Ovary (tissue), 9 donors: ENCODE measurements around the gene RNF175. TPM values are rescaled to one million over a fixed set of nuclear protein-coding genes. Genes with fewer than 3 reads are reported as not detected.

Experiments used
- DNase-seq, 5 donors: peaks; one replicate each; pipeline ENCODE4 v3.0.0-alpha.2; 2019 to 2020
- H3K27ac ChIP-seq, 2 donors: fragments of 200-600 bp; one replicate each; pipeline versions ENCODE4 v1.5.1 to v1.8.0; 2019 to 2022
- H3K27me3 ChIP-seq: fragments of 200-600 bp; one replicate; pipeline ENCODE4 v1.8.0; 2022
- H3K36me3 ChIP-seq: fragments of 200-600 bp; sonication (generic); one replicate; pipeline ENCODE4 v1.5.1; 2019
- H3K4me1 ChIP-seq: one replicate; pipeline ENCODE4 v1.8.1; 2013; ENCODE audit warnings: mild to moderate bottlenecking, moderate library complexity; ENCODE audit not compliant: insufficient read depth
- H3K4me3 ChIP-seq: fragments of 200-600 bp; sonication (generic); one replicate; pipeline ENCODE4 v1.5.1; 2017
- H3K9me3 ChIP-seq, 2 donors: fragments of 200-600 bp in 1 of 2; sonication (generic) in 1 of 2; one replicate each; pipeline versions ENCODE4 v1.5.1 to v1.8.1; 2013 to 2019; ENCODE audit warnings: mild to moderate bottlenecking in 1 of 2, moderate library complexity in 1 of 2
- EP300 ChIP-seq: sonication (generic); formaldehyde crosslinking; IDR thresholded peaks from one replicate; pipeline ENCODE4 v1.6.1; 2017; ENCODE audit warnings: antibody characterized with exemption
- POLR2A ChIP-seq: fragments of 450-650 bp; IDR thresholded peaks from one replicate; pipeline ENCODE4 v1.6.1; 2017; ENCODE audit warnings: antibody characterized with exemption, mild to moderate bottlenecking, moderate library complexity
- WGBS, 3 donors: extraction: QIAGEN DNeasy Blood & Tissue Kit in 1 of 3; methylation state at CpG; one replicate each; pipeline versions ENCODE4 v1.1.5 to v1.1.7; 2013 to 2017; 5-methylcytosine and 5-hydroxymethylcytosine counted together
- intact Hi-C, 4 donors: fragments of 100-400 bp; cut with DNase I; formaldehyde crosslinking; loops; one replicate each; pipeline versions ENCODE4 v1.11.0 to v1.15.1; 2022 to 2023
- polyA plus RNA-seq, 2 donors: library from polyadenylated mRNA; stranded (reverse); fragments of 200-250 nt in 1 of 2; fragments of 350-450 nt in 1 of 2; fragmentation: Illumina TruSeq in 1 of 2; extraction: RNeasy Lipid Tissue Mini Kit (QIAGEN cat#74804) in 1 of 2; gene quantifications; one replicate each; pipeline ENCODE4 v1.2.3, GENCODE V29; 2013 to 2014
- total RNA-seq, 7 donors: library from RNA; depleted of rRNA in 2 of 7; stranded (reverse); fragments of >200 nt in 2 of 7; fragmentation: NEBNext Ultra II Directional in 3 of 7; extraction: Animal tissue kit (Norgen Biotek cat#: 25700) in 3 of 7; gene quantifications; one replicate each; pipeline versions ENCODE4 v1.1.0 to v1.2.4, GENCODE V29; 2016 to 2023
- TF ChIP-seq, protein P1 (sequence below), 3 donors: fragments of 450-650 bp in 2 of 3; fragments of 200-600 bp in 1 of 3; IDR thresholded peaks; one replicate each; pipeline versions ENCODE4 v1.5.1 to v1.8.0; 2016 to 2022; ENCODE audit warnings: antibody characterized with exemption in 3 of 3, mild to moderate bottlenecking in 1 of 3
- donor health status: DM: no; HTN: no; CAD: no; lungs with moderate emphysema.
- donor health status: DM: no; HTN: no; CAD: no.
- donor health status: Bipolar disorder and iron deficiency.
- donor health status: DM: yes; HTN: yes; CAD: no.
- donor health status: DM: no; HTN: no; CAD: no.
- donor health status: DM: yes; HTN: yes; CAD: no.

RNF175 gene
- total and polyA plus RNA-seq, 9 donors, result 0.07 to 0.20 TPM; not detected in 7

DNA sequence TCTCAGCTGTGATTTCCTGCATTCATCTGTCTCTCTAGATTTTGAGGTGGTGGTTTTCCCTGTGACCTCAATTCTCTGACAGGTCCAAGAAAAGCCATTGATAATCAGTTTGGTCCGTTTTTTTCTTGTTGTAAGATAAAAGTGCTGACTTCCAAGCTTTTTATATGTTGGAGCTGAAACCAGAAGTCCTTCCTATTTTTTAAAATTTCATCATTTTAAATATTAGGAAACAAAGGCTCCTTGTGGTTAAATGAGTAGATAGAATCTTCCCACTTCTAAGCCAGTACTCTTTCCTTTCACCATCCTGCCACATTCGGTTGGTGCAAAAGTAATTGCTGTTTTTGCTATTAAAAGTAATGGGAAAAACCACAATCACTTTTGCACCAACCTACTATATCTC lies 18.3 kb downstream of the RNF175 start:
- no peak overlapping the region for H3K4me3 ChIP-seq
- DNase-seq, result no peak
- no peaks in the 10 kb centered on the region for H3K36me3 ChIP-seq
- WGBS, 3 donors, result 67 to 72% (median 71%) methylated on average over 2 of the region's 2 CpGs
- no peaks in the 10 kb centered on the region for H3K27me3 ChIP-seq
- no peak overlapping the region for H3K27ac ChIP-seq
- TF ChIP-seq EP300, result no peak
- no peaks in the 10 kb centered on the region for H3K9me3 ChIP-seq
- intact Hi-C loops, result no loop called here
- no peaks in the 10 kb centered on the region for H3K4me1 ChIP-seq

DNA sequence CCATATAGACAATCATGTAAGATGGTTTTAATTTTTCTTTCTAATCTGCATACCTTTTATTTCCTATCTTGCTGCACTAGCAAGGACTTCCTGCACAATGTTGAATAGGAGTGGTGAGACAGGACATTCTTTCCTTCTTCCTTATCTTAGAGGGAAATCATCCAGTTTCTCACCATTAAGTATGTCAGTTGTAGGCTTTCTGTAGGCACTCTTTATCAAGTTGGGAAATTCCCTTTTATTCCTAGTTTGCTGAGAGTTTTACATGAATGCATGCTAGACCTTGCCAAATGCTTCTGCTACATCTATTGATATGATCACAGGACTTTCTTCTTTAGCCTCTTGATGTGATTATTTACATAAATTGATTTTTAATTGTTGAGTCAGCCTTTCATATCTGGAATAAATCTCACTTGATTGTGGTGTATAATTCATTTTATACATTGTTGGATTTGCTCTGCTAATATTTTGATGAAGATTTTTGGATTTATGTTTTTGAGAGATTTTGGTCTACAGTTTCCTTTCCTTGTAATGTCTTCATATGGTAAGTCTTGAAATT lies 23.8 kb downstream of the RNF175 start:
- Histone ChIP-seq H3K4me1 (no peaks in the 10 kb centered on the region), H3K36me3 (no peaks in the 10 kb centered on the region), H3K4me3 (no peak overlapping the region), H3K27ac (no peak overlapping the region), H3K27me3 (no peaks in the 10 kb centered on the region), H3K9me3 (no peaks in the 10 kb centered on the region)
- intact Hi-C loops, result no loop called here
- no peak for DNase-seq
- TF ChIP-seq POLR2A (no peak), EP300 (no peak)
- TF ChIP-seq, protein P1, sequence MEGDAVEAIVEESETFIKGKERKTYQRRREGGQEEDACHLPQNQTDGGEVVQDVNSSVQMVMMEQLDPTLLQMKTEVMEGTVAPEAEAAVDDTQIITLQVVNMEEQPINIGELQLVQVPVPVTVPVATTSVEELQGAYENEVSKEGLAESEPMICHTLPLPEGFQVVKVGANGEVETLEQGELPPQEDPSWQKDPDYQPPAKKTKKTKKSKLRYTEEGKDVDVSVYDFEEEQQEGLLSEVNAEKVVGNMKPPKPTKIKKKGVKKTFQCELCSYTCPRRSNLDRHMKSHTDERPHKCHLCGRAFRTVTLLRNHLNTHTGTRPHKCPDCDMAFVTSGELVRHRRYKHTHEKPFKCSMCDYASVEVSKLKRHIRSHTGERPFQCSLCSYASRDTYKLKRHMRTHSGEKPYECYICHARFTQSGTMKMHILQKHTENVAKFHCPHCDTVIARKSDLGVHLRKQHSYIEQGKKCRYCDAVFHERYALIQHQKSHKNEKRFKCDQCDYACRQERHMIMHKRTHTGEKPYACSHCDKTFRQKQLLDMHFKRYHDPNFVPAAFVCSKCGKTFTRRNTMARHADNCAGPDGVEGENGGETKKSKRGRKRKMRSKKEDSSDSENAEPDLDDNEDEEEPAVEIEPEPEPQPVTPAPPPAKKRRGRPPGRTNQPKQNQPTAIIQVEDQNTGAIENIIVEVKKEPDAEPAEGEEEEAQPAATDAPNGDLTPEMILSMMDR (IDR thresholded peaks at IDR 0.05), result no peak

DNA sequence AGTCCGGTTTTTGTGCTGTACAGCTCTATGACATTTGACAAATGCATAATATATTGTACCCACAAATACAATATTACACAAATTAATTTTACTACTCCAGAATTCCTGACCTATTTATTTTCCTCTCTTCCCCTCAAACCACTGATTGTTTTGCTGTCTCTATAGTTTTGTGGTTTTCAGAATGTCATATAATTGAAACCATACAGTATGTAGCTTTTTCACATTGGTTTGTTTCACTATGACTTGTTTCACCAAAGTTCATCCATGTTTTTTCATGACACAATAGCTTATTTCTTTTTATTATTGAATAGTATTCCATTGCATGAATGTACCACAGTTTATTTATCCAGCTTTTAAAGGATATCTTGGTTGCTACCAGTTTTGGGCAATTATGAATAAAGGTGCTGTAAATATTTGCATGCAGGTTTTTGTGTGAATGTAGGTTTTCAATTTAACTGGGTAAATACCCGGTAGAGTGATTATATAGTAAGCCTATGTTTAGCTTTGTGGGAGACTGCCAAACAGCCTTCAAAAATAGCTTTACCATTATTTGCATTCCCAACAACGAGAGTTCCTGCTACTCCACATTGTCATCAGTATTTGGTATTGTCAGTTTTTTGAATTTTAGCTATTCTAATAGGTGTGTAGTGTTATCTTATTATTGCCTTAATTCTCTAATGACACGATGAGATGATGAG lies 25.9 kb downstream of the RNF175 start:
- DNase-seq, result no peak
- intact Hi-C loops, result no loop called here
- Histone ChIP-seq H3K27me3 (no peaks in the 10 kb centered on the region), H3K9me3 (no peaks in the 10 kb centered on the region), H3K27ac (no peak overlapping the region), H3K36me3 (no peaks in the 10 kb centered on the region), H3K4me3 (no peak overlapping the region), H3K4me1 (no peaks in the 10 kb centered on the region)
- TF ChIP-seq EP300 (no peak), POLR2A (no peak)
- TF ChIP-seq, protein P1 (IDR thresholded peaks at IDR 0.05), result no peak
- 67 to 83% (median 80%) methylated on average over 4 of the region's 4 CpGs for WGBS, 3 donors

DNA sequence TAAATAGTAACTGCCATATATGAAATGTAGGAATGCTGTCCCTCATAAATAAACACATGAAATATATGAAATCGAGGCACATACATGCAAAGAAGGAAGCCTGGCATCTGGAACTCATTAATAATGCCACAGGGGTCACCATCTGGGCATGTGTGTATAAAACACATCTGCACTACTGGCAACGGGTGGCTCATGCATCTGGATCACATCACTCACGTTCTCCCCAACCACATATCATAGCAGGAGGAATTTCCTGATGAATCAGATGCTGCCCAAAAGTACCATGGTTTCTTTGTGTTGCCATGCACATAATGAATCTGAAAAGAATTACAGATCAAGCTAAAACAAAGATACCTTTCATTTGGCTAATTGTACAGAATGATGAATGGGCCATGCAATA lies 28.6 kb downstream of the RNF175 start:
- no peak overlapping the region for H3K4me3 ChIP-seq
- H3K27me3 ChIP-seq, result no peaks in the 10 kb centered on the region
- 9 to 15% (median 10%) methylated on average over 3 of the region's 3 CpGs for WGBS, 3 donors
- H3K4me1 ChIP-seq, result no peaks in the 10 kb centered on the region
- DNase-seq, result no peak
- no peaks in the 10 kb centered on the region for H3K36me3 ChIP-seq
- intact Hi-C loops, result no loop called here
- H3K27ac ChIP-seq, result no peak overlapping the region
- TF ChIP-seq, protein P1 (IDR thresholded peaks at IDR 0.05), result no peak
- TF ChIP-seq EP300 (no peak), POLR2A (no peak)
- no peaks in the 10 kb centered on the region for H3K9me3 ChIP-seq

DNA sequence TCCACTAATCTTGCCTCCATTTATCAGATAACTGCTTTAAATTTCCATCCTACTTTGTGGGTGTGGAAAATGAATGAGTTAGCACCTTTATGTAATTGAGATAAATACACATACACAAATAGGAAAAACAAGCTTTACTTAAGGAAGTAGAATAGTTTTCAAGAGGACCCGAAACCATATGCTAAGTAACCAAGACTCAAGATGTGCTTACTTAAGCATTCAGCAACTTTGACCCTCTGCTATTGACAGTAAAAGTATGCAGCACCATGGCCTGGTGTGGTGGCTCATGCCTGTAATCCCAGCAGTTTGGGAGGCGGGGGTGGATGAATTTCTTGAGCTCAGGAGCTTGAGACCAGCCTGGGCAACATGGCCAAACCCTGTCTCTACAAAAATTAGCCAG lies 29.9 kb downstream of the RNF175 start:
- Histone ChIP-seq H3K36me3 (no peaks in the 10 kb centered on the region), H3K4me3 (no peak overlapping the region), H3K9me3 (no peaks in the 10 kb centered on the region), H3K4me1 (no peaks in the 10 kb centered on the region), H3K27ac (no peak overlapping the region), H3K27me3 (no peaks in the 10 kb centered on the region)
- TF ChIP-seq, protein P1 (IDR thresholded peaks at IDR 0.05), result no peak
- TF ChIP-seq EP300 (no peak), POLR2A (no peak)
- WGBS, 3 donors, result 83 to 90% (median 84%) methylated on average over 2 of the region's 2 CpGs
- DNase-seq, result no peak
- intact Hi-C loops, result no loop called here
